Central memory CD4-positive, alpha-beta T cell (primary cell): ENCODE measurements around the gene PTPN11.
"Not testable (repeated sequence)": the region's sequence is repeated elsewhere in the genome, so short reads cannot be mapped to it uniquely, and the experiment has no call there.

Source experiments
- DNase-seq: peaks from one replicate; pipeline ENCODE4 v3.0.0; 2022
- total RNA-seq, 3 experiments: gene quantifications; one replicate each; lab custom pipeline; 2026; lab: John Stamatoyannopoulos, UW

Gene PTPN11
- 94.3 to 469 (median 160) reads per million in 3 experiments for total RNA-seq

- peak; percentile 89 for DNase-seq
These were observed at the start of gene PTPN11 for GRCh38 chr12:112418608-112419296. PTPN11 (plus strand) TSS chr12:112418947; CDS start chr12:112419112, 165 bp downstream.

GRCh38 chr12:112370199-112370598 is 48.5 kb upstream of the PTPN11 start:
- DNase-seq, result no peak

GRCh38 chr12:112370868-112371510 is 47.8 kb upstream of the PTPN11 start:
- no peak for DNase-seq

- no peak for DNase-seq
These were observed 44.5 kb upstream of the PTPN11 start for GRCh38 chr12:112374166-112374740.

- DNase-seq, result no peak
These were observed 43.6 kb upstream of the PTPN11 start for GRCh38 chr12:112375105-112375504.

GRCh38 chr12:112380663-112381405 is 37.9 kb upstream of the PTPN11 start:
- DNase-seq, result no peak

- DNase-seq, result peak; percentile 32
These were observed 37.3 kb upstream of the PTPN11 start for GRCh38 chr12:112381406-112381882.

GRCh38 chr12:112381883-112382796 is 36.6 kb upstream of the PTPN11 start, which contains the start of gene HECTD4:
HECTD4 (minus strand) TSS chr12:112382431; CDS start chr12:112382128, 303 bp downstream.
- peak; percentile 87 for DNase-seq

- no peak for DNase-seq
These were observed 35.9 kb upstream of the PTPN11 start for GRCh38 chr12:112382866-112383265.

GRCh38 chr12:112386726-112387125 is 32.0 kb upstream of the PTPN11 start:
- no peak for DNase-seq

GRCh38 chr12:112389228-112389627 is 29.5 kb upstream of the PTPN11 start:
- no peak for DNase-seq

GRCh38 chr12:112389922-112390654 is 28.7 kb upstream of the PTPN11 start:
- DNase-seq, result not testable (repeated sequence)

- no peak for DNase-seq
These were observed 25.4 kb upstream of the PTPN11 start for GRCh38 chr12:112393328-112393727.

- DNase-seq, result no peak
These were observed 17.7 kb upstream of the PTPN11 start for GRCh38 chr12:112401054-112401453.

- no peak for DNase-seq
These were observed 16.7 kb upstream of the PTPN11 start for GRCh38 chr12:112401903-112402498.

- DNase-seq, result no peak
These were observed 11.9 kb upstream of the PTPN11 start for GRCh38 chr12:112406519-112407488.

- DNase-seq, result not testable (repeated sequence)
These were observed 11.1 kb upstream of the PTPN11 start for GRCh38 chr12:112407683-112408082.

GRCh38 chr12:112408621-112409020 is 10.1 kb upstream of the PTPN11 start:
- peak; percentile 27 for DNase-seq
